SKM-1 treated with dmso at 0.1 percent for 144 hours (cell line): Measurements from ENCODE around the gene RELCH.

Experiments used
- DNase-seq: peaks from one replicate; lab custom pipeline; 2025; ENCODE audit not compliant: unreplicated experiment; lab: John Stamatoyannopoulos, UW

Gene RELCH

DNA sequence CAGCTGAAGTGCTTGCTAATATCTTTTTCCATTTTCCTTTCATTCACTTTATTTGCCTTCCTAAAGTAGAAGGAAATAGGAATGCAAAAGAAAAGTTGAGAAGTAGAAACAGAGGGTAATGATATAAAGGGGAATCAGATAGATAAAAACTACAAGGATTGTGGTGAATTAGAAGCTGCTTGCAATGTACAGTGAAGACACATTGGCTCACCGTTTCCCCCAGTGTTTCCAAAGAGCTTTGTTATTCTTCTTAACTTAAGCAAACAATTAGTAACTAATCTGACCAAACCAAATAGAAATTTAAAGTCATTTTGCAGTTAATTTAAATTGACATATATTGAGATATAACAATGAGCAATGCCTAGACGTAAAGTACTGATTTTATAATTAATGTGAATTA lies 63.4 kb downstream of the RELCH start:
- DNase-seq = no peak

DNA sequence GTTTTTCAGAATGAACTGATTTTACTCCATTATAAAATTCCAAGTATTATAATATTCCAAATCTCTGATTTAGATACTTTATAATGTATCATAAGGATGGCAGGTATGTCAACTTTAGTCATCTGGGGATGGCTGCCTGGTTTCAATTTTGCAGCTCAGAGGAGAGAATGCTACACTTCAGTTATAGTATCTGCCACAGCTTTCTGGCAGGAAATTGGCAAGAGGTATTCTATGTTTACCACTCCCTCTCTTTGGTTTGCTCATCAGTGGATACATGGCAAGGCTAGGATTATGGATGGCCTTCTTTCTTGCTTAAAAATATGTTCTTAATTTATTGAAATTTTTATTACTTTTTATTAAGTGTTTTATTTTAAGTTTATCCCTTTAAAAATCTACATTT lies 71.0 kb downstream of the RELCH start:
- no peak for DNase-seq

DNA sequence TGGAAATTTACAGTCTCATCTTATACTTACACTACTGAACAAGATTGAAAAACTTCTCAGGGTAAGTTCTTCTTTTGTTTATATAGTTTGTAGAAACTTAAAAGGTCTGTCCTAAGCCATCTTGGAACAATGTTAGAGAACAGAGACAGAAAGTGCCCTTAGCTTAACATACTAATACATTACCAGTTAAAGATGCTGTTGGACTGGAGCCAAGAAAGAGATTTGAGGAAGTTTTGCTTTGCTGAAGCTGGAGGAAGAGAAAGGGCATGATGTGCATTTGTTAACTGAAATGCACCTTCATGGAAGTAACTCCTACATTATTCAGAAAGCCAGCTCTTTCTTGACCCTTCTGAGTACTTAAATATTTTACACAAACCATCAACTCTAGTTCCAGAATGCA lies 71.6 kb downstream of the RELCH start:
- DNase-seq = peak; percentile 21

DNA sequence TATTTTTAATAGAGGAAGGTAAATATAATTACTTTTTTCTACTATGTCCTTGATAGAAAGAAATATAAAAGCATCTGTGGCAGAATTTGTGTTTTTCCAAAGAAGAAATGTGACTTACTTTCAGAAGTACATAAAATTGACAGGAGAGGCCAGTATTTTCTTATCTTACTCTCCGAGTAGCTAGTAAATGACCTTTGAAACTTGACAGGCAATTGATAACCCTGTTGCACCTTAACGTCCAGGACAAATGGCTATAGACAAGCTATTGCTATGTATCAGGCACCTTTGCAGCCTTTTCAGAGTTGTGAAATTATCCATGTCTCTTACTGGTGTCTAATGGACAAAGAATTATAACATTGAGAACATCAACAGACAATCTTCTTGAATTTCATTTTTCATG lies 75.0 kb downstream of the RELCH start:
- no peak for DNase-seq

DNA sequence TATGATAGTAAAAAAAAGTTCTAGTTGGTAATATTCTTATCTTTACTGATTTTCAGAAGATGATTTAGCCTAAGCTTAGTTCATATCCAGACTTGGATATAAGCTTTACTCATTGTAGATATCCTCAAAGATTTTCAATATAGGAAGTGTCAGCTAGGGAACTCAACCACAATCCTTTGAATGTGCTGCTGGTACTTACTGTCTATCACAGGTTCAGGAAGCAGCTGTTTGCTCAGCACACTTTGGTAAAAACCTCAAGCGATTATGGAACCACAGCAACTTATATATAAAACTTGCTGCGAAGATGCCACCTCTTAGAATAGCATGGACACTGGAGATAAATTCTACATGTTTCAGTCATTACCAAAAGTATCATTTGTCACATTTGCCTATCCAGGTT lies 77.9 kb downstream of the RELCH start:
- peak; percentile 29 for DNase-seq

DNA sequence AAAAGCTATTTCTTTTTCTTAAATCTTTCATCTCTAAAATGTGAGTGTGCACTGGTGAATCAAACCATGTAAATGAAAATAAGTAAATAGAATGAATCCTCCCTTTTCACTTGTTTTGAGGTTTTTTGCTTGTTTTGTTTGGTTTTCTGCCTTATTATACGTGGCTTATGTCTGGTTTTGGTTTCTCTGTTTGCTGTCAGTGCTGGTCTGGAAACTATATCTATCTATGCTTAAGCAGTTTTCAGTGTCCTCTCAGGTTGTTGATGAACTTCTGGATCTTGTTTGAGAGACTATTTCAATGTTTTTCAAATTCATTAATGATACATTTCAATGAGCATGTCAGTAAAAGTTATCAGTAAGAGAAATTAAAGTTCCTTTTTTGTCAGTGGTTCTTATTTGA lies 90.0 kb downstream of the RELCH start:
- no peak for DNase-seq

DNA sequence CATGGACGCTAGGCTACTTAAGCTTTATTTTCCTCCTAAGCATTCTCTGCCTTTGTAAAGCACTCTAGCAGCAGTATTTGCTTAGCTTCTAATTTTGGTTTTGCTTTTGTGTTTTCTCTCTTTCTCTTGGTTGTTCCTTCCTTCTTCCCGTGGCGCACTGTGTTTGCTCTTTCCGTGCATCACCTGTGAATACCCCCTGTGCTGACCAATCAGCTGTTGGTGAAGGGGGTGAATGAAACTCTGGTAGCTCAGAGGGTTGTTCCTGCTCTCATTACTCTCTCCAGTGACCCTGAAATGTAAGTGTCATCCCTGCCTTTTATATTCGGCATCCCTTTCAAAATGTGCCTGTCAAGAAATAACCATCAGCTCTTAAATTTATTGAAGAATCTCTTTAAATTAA lies 92.5 kb downstream of the RELCH start:
- no peak for DNase-seq

DNA sequence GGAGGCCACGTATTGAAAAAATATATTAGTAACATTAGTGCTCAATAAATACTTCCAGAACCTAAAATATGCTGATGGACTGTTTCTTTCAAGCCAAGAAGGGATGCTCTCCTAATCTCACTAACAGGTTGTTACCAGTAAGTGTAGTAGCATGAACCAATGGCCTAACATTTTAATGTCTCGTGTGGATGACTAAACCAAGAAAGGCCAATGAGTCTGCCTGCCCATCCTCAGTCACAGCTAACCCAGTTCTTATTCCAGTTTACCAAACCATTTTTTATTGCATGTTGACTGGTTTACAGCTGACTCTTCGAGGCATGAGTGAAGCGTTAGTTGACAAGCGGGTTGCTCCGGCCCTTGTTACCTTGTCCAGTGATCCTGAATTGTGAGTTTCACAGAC lies 93.0 kb downstream of the RELCH start:
- DNase-seq = no peak

DNA sequence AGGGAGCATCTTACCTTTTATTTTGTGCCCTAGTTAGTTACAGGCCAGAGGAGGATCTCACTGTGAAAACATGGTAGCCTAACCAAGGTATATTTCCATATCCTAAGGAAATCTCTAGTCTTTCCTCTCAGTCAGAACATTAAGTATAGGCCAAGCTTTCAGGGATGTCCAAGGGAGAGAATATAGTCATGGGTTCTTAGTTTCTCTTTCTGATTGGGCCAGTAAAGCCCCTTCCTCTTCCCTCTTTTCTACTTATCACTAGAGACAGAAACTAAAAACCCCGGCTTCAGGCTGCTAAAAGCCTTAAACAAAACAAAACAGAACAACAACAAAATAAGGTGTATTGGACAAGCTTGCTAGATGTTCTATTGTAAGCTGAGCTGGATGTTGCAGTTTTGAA lies 93.7 kb downstream of the RELCH start:
- no peak for DNase-seq

DNA sequence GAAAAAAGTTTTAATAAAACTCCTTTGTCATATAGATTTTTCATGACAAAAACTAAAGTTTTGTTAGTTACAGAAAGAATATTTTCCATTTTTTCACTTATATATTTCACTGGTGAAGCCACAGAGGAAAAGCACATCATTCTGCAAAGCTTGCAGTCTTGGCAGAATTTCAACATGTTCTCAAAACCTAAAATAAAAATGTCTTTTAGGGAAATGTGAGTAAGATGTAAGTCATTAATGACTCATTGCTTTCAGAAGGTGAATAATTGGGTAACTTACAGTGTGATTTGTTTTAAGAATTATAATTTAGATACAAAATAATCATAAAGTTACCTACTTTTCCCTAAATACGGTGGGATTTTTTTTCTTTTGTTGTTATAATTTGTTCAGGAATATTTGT lies 94.6 kb downstream of the RELCH start:
- no peak for DNase-seq

DNA sequence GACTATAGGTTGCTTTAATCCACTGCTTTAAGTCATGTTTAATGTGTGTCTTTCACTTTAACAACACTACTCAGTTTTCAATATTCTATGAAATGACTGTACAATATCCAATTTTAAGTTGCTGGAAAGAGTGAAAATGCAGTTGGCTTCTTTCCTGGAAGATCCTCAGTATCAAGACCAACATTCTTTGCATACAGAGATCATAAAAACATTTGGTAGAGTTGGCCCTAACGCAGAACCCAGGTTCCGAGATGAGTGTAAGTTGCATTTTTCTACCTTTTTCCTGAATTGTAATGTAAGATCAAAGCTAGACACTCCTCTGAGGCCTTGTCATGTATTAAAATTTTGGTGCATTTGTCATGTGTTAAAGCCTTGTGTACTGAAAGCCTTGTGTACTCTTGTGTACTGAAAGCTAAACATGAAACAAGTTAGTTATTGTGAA lies 95.2 kb downstream of the RELCH start:
- no peak for DNase-seq

DNA sequence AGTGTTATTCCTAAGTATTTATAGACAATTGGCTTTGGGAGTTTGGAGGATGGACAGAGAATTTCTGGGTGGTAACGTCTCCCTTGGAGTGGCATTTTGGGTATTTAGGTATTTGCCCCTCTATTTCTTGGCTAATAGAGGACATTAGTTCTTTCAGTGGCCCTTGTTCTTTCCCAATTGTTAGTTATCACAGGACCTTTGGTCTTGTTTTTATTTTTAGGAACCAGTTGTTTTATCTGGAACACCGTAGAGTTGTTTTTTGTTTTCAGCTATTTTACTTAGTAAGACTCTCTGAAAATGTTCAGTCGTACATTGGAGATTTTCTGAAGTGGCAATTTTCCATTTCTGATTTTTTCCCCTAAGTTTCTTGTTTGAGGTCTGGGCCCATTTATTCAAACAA lies 97.6 kb downstream of the RELCH start:
- no peak for DNase-seq

DNA sequence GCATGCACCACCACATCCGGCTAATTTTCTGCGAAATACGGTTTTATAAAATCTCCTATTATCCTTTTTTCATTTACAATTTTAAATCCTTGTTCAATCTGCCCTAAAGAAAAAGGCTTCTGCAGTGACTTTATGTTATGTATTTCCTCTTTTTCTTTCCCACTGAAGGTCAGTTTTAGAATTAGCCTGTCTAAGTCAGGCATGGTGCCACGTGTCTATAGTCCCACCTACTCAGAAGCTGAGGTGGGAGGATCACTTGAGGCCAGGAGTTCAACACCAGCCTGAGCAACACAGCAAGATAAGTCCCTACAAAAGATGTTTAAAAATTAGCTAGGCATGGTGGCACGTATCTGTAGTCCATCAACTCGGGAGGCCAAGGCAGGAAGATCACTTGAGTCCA lies 98.2 kb downstream of the RELCH start:
- DNase-seq = no peak

DNA sequence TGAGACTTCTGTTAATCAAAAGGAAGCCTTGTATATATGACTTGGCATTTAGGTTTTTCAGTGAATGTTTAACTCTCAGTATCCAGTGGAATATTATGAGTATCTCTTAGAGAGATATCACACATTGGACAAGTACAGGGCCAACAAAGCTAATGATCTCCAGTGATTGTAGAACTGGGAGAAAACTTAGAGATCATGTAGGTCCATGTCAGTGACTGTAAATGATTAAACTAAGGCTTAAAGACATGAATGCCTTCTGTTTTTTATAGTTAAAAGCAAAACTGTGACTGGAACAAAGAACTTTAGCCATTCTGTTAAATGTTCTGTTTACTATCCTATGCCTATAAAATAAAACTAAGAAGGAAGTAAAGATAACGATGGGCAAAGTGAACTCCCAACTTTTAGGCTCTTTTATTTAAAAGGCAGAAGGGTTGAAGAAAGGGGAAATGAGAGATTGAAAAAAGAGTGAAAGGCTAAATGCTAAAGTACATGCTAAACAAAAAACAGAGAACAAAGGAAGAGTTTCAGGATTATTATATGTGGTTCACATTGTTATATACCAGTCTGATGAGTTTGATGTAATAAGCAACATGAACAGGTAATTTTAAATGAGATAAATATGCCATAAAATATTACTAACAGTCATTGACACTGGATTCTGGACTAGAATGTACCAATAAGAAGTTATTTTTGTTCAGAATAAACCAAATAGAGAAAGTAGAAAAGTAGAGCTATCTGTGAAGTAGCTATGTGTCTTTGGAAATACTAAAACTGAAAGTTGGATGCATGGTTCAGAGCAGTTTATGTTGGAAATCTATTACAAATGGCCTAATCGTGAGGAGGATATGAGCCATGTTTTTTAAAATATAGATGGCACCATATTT lies 101.0 kb downstream of the RELCH start:
- DNase-seq = no peak

DNA sequence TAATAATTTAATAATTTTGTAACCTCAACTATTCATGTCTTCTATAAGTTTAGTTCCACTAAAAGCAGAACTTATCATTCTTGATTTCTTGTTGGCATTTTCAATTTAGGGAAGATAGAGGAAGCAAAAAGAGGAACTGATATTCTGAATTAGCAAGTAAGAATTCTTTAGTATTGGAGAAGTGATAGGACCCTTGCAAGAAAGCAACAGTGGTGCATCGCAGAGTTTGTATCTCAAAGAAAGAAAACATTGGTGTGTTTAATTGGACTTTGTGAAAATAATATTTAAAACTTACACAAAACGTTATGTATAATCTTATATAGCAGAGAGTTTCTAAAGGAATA lies 101.6 kb downstream of the RELCH start:
- peak; percentile 89 for DNase-seq

DNA sequence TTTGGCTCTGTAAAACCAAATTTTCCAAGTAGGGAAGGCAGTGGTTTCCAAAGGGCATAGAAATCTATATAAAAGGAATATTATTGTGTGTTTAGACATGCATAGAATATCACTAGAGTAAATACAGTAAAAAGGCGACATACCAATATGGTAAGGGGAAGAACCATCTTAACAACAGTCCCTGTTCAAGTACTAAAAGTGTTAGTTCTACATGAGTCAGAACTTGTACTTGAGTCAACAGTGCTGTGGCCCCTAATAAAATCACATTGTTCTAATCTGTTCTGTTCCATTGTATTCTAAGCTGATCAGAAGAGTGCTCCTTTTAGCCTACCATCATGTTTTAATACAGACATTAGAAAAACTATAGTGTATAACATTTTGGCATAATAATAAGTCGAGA lies 102.0 kb downstream of the RELCH start:
- no peak for DNase-seq

DNA sequence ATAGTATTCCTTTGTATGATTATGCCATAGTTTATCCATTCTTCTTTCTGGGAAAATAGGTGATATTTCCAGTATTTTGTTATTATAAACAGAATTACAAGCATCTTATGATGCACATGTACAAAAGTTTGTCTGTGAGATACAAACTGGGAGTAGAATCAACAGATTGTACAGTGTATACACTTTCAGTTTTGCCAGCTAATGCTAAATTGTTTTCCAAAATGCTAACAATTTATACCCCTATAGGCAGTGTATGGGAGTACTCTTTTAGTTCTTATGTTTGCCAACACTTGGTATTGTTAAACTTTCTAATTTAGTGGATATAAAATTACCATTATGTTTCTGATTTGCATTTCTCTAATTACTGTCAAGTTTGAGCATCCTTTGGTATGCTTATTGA lies 107.0 kb downstream of the RELCH start:
- no peak for DNase-seq

DNA sequence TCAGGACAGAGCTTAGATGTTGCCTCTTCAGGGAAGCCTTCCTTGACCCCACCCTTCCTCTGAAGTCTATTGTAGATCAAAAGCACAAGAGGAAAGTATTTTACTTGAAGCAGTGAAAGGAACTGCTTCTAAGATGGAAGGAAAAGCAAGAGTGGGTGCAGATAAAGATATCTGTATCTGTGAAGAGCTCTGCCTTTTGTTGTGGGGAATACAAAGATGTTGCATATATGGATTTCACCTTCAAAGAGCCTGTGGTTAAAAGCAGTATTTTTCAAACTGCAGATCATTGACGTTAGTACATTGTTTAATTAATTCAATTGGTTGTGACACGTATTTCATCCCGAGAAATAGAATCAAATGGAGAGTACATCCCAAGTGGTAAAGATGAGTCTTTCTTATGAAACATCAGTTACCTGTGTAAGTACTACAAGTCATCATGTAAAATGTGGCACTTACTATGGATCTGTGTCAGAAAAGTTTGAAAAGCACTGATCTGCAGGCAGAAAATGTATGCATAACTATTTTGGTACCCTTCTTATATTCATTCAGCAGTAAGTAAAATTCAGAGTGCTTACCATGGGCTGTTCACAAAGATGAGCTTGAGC lies 113.4 kb downstream of the RELCH start:
- no peak for DNase-seq

DNA sequence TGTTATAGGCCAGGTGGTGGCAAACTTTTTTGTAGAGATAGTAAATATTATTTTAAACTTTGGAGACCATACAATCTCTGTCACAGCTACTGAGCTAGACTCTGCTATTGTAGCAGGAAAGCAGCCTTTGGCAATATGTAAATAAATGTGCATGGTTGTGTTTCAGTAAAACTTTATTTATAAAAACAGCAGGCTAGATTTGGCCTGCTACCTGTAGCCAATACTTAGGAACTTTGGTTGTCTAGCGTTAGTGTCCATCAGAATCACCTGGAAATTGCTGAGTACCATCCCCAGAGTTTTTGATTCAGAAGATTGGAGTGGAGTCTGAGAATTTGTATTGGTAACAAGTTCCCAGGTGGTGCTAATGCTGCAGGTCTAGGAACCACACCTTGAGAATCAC lies 114.3 kb downstream of the RELCH start:
- no peak for DNase-seq

DNA sequence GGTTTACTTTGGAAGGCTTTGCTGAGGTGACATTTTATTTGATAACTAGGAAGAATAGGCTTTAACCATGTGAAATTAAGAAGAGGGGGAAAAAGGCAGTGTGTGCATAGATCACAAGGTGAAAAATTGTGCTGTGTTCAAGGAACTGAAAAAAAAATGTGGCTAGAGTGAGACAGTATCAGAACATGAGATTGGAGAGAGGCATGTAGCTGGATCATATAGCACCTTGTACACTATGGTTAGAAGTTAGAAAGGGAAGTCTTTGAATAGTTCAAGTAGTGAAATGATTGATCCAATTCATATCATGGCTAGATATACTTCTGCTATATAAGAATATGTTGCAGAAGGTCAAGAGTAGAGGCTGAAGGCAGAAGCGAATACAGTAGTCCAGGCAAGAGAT lies 125.8 kb downstream of the RELCH start:
- DNase-seq = no peak

DNA sequence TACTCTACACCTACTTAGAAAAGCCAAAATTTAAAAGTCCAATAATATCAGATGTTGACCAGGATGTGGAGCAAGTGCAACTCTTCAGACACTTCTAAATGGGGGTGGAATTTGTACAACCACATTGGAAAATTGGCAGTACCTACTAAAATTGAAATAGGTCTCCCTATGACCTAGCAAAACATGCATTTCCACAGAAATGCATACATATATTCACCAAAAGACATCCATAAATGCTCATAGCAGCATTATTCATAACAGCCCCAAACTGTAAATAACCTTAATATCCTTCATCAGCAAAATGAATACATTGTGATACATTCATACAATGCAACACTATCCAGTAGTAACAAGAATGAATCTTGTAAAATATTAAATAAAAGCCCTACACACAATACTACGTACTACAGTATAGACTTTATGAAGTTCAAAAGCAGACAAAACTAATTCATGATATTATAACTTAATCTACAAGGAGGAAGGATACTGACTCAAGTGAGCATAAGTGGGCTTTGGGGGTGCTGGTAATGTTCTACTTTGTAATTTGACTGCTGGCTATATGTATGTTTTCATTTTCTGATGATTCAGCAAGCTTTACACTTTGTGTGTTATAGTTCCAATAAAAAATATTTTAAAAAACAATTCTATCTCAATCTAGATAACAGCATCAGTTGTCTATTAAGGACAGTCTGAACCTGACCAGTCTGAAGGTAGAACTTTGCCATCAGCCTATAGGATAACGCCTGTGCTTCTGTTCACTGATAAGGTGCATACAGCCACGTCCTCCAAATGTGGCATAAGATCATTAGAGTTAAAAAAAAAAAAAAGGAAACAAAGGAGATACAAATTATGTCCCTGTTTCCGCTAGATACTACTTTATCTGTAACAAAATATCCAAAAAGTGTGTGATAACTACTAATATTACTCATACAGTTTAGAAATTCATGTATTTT lies 131.4 kb downstream of the RELCH start:
- DNase-seq = no peak

DNA sequence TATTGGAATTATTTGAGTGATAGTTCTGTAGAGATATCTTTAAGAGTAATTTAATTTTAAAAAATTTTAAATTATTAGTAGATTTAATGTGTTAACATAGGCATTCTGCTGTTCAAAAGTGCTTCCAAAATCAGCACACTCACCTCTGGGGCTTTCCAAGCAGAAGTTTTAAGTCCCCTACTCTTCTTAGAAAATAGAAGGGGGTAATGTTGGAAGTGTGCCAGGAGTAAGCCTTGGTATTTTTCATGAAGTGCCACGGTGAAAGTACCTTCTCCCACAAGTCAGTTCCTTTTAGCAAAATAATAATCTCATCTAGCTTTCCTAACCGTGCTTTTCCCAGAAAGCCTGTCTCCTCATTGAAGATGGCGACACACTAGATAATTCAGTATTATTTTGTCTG lies 134.1 kb downstream of the RELCH start:
- no peak for DNase-seq
